GM18526 (cell line): ENCODE measurements around the gene GJC2.

Experiments
- POLR2A ChIP-seq: IDR thresholded peaks from 3 replicates; pipeline ENCODE4 v1.6.1; 2011; ENCODE audit not compliant: insufficient read length; ENCODE audit errors: extremely low read depth

Gene GJC2

DNA sequence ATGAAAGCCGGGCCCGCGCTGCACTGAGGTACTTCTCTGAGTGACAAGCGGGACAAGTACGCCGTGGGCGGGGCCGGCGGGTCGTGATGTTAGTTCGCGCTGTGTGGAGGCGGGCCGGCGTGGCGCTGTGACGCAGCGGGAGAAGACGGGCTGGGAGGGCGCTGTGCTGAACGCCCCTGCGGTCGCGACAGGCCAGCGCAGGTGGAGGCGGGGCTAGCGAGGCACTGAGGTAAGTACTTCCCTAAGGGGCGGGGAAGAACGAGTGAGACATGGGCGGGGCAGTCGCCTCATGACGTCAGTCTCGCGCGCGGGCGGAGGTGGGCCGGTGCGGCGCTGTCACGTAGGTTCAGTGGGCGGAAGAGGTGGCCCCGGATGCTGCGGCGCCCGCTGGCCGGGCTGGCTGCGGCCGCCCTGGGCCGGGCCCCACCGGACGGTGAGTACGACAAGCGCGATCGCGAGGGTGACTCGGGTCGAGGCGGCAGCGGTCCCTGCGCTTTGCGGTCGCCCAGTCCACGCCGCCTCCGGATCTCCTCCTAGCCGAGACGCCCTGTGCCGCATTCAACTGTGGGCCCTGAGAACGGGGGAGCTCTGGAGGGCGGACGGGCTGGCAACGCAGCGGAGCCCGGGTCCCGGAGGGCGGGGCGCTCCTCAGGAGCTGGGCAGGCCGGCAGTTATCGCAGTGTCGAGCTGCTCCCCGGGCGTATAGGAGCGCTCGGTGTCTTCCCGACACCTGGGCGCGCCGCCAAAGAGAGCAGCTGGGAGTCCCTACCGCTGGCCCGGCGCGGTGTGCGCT, 9.6 kb upstream of the GJC2 start, which contains the start of gene GUK1:
GUK1 (plus strand) TSS at position 349 of the 793 bp plus-strand sequence; CDS start at position 373, 24 bp downstream.
- TF ChIP-seq POLR2A = peak; percentile 90

- no peak for TF ChIP-seq POLR2A
Observed at GRCh38 chr1:228140724-228141225, 9.0 kb upstream of the GJC2 start.

DNA sequence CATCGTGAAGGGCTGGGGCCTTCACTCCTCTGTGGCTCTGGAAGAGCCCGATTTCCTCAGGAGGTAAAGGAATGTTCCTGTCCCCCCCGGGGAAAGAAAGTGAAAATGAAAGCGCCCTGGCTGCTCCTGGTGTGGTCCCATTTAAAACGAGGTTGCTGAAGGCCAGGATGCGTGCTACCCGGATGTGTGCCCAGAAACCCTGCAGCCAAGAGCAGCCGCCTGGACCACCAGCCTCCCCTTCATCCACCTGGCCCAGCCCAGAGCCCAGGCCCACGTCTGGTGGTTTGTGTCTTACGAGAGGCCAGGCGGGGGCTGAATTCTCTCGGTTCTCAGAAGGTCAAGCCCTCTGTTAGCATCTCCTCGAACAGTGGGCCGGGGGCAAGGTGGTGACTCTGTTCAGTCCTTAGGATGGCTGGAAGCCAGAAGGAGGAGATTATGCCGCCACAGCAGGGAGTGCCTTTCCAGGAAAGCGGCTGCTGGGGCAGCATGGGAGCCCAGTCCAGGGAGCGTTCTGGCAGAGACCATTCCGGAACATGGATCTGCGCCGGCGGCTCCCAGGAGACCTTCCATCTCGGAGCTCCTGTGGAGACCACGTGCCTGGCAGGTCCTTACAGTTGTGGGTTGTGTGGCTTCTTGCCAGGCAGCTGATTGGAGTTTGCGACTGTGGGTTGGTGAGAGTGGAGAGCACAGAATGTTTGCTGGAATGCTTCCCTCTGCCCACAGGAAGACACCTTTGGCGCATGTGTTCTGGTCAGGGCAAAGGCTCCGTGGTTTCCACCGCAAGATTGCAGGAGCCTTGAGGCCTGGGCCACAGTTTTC, 8.3 kb upstream of the GJC2 start:
- TF ChIP-seq POLR2A = no peak

GRCh38 chr1:228142155-228142691, 7.5 kb upstream of the GJC2 start:
- TF ChIP-seq POLR2A = no peak

GRCh38 chr1:228142701-228143136, 7.0 kb upstream of the GJC2 start:
- no peak for TF ChIP-seq POLR2A

DNA sequence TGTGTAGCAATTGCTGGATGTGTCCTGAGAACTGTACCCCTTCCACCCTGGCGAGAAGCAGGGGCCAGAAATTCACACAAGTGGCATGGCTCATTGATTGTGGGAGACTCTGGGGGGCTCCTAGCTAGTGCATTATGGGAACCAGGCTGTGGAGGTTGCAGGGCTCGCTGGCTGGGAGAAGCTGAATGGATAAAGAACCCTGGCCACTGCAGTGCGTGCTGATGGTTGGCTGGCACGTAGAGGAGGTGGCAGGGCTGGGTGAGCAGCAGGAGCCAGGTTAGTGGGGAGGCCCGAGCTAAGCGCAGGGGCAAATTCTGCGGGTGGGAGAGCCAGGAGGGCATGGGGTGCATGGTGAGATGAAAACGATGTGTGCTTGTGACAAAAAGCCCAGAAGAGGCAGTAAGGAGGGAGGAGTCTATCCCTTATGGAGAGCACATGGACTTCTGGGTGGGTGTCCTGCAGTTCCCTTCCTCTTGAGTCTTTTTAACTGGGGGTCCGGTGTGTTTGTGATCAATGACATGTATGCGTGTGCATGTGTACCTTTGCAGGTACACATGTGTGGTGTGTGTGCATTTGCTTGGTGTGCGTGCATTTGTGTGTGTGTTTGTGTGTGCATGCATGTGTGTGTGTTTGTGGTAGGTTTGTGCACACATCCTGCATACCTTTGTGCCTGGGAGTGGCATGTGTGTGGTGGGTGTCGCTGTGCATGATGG, 6.1 kb upstream of the GJC2 start:
- TF ChIP-seq POLR2A = no peak

- no peak for TF ChIP-seq POLR2A
Observed at GRCh38 chr1:228144193-228144992, 5.3 kb upstream of the GJC2 start.

GRCh38 chr1:228144993-228145343, 4.8 kb upstream of the GJC2 start:
- TF ChIP-seq POLR2A = no peak

- no peak for TF ChIP-seq POLR2A
Observed at GRCh38 chr1:228145463-228146416, 4.0 kb upstream of the GJC2 start.

- no peak for TF ChIP-seq POLR2A
Observed at GRCh38 chr1:228146417-228147150, 3.1 kb upstream of the GJC2 start.

GRCh38 chr1:228147151-228147693, 2.5 kb upstream of the GJC2 start:
- no peak for TF ChIP-seq POLR2A

DNA sequence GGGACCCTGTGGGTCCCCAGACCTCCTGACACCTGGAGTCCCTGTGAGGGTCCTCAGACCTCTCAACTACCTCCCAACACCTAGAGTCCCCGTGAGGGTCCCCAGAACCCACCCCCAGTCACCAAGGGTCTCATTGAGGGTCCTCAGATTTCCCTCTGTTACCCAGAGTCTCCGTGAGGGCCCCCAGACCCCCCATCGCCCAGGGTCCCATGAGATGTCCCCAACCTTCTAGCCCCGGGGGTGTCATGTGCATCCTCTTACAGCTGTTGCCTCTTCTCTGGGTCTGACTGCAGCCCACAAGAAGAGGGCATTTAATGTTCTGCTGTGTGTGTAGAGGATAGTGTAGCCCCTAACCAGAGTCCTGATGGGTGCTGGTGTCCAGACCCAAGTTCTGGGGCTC, 2.0 kb upstream of the GJC2 start:
- TF ChIP-seq POLR2A = no peak
